ENCODE results near the gene IGSF3. TPM values are rescaled to one million over a fixed set of nuclear protein-coding genes. Genes with fewer than 3 reads are reported as not detected.
A peak's percentile ranks its signal among the peaks of the same experiment; 100 is the strongest.
"Not testable (repeated sequence)": the region's sequence is repeated elsewhere in the genome, so short reads cannot be mapped to it uniquely, and the experiment has no call there.

Gene IGSF3
- total RNA-seq, 2 donors from 2014 or later: 1.5 to 8.0 TPM

DNA sequence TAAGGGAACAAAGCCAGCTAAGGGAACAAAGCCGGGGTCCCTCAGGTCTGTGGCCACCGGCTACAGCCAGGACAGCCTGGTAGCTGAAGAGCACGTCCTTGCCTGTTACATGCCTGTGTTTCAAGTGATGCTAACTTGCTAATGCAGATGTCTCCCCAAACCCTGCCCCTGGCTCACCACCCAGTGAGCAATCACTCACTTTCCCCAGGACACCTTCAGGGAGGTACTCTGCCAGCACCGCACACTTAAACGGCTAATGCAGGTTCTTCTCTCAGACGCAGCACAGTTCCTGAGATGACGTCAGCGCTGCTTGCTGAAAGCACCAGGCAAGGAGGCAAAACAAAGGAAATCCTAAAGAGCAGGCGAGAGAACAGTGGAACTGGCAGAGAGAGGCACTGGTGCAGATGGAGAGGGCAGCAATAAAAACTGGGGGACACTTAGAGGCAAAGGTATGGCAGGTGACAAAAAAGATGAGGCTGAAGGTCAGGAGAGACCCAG lies 20.8 kb downstream of the IGSF3 start:
- H3K27ac ChIP-seq; H3K36me3 ChIP-seq; H3K9me3 ChIP-seq; H3K27me3 ChIP-seq (replicated peaks; ENCODE audit: insufficient read depth); DNase-seq (ENCODE audit: low spot score); ATAC-seq (ENCODE audit: insufficient number of reproducible peaks, low FRiP score, low read depth); H3K4me1 ChIP-seq (ENCODE audit: control insufficient read depth in 1 of 2, low read depth in 2 of 2): not testable (repeated sequence)
- H3K4me3 ChIP-seq: peak overlapping the region; percentile 48

DNA sequence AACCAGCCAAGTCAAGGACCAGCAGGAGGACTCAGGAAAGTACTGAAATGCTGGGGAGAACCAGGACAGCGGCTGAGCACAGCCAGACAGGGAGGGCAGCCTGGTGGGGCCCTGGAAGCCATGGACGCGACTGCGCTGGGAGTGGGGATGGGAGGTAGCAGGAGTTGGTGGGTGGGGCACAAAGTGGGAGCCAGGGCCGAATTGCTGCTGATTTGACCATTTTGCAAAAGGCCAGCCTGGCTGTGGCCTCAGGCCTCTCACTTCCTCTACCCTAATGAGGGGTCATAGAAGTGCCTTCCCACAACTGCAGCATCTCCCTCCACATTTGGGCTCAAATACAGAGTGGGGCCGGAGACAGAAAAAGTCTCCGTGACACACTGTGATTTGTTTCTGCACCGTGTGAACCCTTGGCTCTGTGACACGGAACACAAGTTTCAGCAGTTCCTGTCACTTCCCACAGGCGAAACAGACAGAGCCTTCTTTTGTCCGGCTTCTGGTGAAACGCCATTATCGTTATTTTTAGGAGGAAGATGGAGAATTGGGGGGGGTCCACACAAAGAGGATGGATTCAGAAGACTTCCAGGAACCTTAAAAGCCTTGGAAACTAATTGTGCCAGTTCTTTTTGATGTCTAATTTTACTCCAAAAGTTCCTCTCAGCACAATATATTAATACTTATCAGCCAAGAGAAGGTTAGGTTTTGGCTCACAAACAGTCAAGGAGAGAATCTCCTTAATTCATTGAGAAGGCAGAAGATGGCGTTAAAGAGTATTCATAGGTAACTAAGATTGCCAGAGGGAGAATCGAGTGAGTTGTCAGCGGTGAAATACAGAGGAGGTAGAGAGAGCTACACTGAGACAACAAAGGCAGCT lies 21.5 kb downstream of the IGSF3 start:
- H3K4me3 ChIP-seq: peak overlapping the region; percentile 48
- ATAC-seq (ENCODE audit: insufficient number of reproducible peaks, low FRiP score, low read depth): not testable (repeated sequence)

DNA sequence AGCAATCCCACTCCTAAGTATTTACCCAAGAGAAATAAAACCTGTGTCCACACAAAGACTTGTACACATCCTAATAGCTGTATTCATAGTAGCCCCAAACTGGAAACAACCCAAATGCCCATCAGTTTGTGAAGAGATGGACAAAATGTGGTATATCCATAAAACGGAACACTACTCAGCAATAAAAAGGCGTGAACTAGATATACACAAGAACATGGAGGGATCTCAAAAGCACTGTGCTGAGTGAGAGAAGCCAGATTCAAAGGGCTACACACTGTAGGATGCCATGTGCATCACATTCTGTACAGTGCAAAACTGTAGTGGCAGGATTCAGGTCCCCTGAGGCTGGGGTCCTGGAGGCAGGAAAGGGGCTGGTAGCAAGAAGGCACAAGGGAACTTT lies 22.5 kb downstream of the IGSF3 start:
- not testable (repeated sequence) for H3K27ac ChIP-seq; H3K4me3 ChIP-seq; DNase-seq (ENCODE audit: low spot score); H3K9me3 ChIP-seq; H3K36me3 ChIP-seq; ATAC-seq (ENCODE audit: insufficient number of reproducible peaks, low FRiP score, low read depth); H3K27me3 ChIP-seq (replicated peaks; ENCODE audit: insufficient read depth); H3K4me1 ChIP-seq (ENCODE audit: control insufficient read depth in 1 of 2, low read depth in 2 of 2)

More for the DNA sequence above, 21.5 kb downstream of the IGSF3 start:
- not testable (repeated sequence) for H3K9me3 ChIP-seq; H3K27me3 ChIP-seq (replicated peaks; ENCODE audit: insufficient read depth); H3K4me1 ChIP-seq (ENCODE audit: control insufficient read depth in 1 of 2, low read depth in 2 of 2); DNase-seq (ENCODE audit: low spot score); H3K27ac ChIP-seq; H3K36me3 ChIP-seq

DNA sequence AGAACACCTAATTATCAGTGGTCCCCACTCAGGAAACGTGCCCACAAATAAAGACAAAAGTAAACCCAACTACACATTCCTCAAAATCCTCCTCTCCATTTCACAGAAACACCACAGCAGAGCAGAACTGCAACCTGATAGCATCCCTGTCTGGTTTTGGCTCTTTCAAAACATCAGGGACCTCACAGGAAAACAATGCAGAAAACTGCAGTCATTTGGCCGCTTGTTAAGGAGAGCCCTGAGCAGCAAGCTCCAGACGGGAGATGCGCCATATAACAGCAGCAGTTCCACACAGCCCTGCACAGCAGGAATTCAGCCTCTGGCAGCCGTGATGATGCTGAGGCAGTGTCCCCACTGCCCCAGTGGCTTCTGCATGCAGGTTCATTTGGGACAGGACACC lies 23.4 kb downstream of the IGSF3 start:
- not testable (repeated sequence) for DNase-seq (ENCODE audit: low spot score); ATAC-seq (ENCODE audit: insufficient number of reproducible peaks, low FRiP score, low read depth); H3K27me3 ChIP-seq (replicated peaks; ENCODE audit: insufficient read depth)

DNA sequence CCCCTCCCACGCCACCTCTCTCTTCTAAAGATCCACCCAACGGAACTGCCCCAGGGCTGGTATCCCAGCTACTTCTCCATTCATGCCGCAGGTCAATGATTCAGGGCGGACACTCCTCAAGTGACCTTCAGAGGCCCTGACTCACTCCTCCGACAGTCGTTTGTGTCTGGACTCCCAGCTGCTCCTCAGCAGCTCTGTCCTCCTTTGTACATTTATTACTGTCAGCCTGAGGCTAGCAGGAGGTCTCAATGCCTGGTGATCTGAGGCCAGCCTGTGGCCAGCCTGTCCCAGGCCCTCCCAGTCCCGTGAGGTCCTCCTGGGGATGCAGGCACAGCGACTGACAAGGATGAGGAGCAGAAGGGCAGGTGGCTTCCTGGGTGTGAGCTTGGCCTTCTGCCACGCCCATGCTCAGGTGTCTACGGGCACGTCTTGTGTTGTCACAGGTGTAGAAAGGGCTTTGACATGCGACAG lies 24.2 kb downstream of the IGSF3 start:
- H3K27me3 ChIP-seq (replicated peaks; ENCODE audit: insufficient read depth); H3K4me3 ChIP-seq; H3K9me3 ChIP-seq; ATAC-seq (ENCODE audit: insufficient number of reproducible peaks, low FRiP score, low read depth); H3K4me1 ChIP-seq (ENCODE audit: control insufficient read depth in 1 of 2, low read depth in 2 of 2); H3K27ac ChIP-seq; DNase-seq (ENCODE audit: low spot score); H3K36me3 ChIP-seq: not testable (repeated sequence)

More for the DNA sequence above, 23.4 kb downstream of the IGSF3 start:
- not testable (repeated sequence) for H3K27ac ChIP-seq; H3K36me3 ChIP-seq; H3K4me1 ChIP-seq (ENCODE audit: control insufficient read depth in 1 of 2, low read depth in 2 of 2); H3K4me3 ChIP-seq; H3K9me3 ChIP-seq

DNA sequence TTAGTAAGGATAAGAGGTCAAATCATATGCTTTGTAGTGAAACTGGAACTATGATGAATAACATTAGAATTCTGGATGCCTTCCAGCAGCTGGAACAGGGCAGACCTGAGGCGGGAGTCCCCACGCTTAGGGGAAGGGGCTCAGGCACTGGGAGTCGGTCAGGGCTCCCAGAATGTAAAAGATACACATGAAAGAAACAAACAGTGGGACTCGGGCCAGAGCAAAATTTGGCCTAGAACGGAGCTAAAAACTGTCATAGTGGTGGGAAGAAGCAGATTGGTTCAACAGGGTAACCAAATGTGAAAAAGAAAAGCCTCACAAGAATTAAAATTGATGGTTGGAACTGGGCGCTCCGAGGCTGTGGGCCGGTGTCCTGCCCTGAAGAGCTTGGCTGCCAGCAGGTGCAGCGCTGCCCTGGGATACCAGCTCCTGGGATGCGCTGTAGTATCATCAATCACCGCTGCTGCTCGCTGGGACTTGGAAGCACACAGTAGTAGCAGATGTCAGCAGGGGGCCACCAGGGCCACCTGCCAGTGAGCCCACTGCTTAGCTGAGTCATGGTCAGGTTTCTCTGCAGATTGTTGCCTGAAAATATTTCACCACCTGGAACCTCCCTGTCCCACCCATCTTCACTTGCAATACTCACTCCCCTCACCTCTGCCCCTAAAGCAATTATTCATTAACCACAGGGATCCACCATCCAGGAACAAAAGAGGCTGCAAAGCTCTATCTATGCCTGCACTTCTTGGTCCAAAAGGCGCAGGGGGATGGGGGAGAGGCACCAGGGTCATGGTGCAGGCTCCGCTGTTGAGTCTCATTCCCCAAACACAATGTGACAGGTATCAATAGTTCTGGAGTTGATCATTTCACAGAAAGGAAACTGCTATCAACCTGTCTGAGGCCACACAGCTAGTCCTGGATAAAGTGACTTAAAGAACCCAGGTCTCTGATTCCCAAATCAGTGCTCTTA lies 24.9 kb downstream of the IGSF3 start:
- H3K27ac ChIP-seq; H3K27me3 ChIP-seq (replicated peaks; ENCODE audit: insufficient read depth); DNase-seq (ENCODE audit: low spot score); H3K4me3 ChIP-seq; H3K9me3 ChIP-seq; ATAC-seq (ENCODE audit: insufficient number of reproducible peaks, low FRiP score, low read depth); H3K4me1 ChIP-seq (ENCODE audit: control insufficient read depth in 1 of 2, low read depth in 2 of 2); H3K36me3 ChIP-seq: not testable (repeated sequence)

DNA sequence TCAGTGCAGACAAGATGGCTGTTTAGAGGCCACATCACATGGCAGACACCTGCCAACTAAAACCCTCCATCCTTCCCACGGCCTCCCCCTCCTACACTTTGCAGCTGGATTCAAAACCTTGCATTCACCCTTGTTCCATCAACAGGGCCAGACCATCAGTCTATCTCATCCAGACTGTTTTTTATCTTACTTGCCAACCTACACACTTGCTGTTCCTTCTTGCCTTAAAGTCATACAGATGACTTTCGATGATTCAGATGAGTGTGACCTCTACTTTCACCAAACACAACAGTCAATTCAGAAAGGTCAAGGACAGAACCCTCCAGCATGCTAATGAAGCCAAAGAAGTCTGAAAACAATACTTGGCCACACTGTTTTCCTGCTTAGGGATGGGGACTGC lies 29.9 kb downstream of the IGSF3 start:
- ATAC-seq (ENCODE audit: insufficient number of reproducible peaks, low FRiP score, low read depth); DNase-seq (ENCODE audit: low spot score); H3K27ac ChIP-seq; H3K9me3 ChIP-seq; H3K36me3 ChIP-seq; H3K4me1 ChIP-seq (ENCODE audit: control insufficient read depth in 1 of 2, low read depth in 2 of 2); H3K27me3 ChIP-seq (replicated peaks; ENCODE audit: insufficient read depth); H3K4me3 ChIP-seq: not testable (repeated sequence)

DNA sequence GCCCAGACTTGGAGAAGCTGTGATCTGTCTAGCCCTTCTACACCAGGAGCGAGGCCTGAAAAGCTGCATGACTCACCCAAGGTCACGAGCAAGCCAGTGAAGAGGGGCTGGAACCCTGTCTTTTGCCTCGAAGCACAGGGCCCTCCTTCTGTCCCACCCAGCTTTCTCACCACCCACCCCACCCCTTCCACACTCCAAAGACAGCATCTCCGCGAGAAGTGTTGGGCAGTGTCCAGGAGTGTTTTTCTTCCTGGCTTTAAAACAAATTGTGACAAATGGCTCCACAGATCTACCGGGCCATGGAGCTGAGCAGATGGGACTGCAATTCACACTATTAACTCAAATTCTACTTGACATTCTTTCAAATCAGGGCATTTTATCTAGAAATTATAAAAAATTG lies 30.9 kb downstream of the IGSF3 start:
- not testable (repeated sequence) for ATAC-seq (ENCODE audit: insufficient number of reproducible peaks, low FRiP score, low read depth); H3K27me3 ChIP-seq (replicated peaks; ENCODE audit: insufficient read depth); H3K27ac ChIP-seq; H3K9me3 ChIP-seq; H3K4me1 ChIP-seq (ENCODE audit: control insufficient read depth in 1 of 2, low read depth in 2 of 2); H3K4me3 ChIP-seq; DNase-seq (ENCODE audit: low spot score); H3K36me3 ChIP-seq

DNA sequence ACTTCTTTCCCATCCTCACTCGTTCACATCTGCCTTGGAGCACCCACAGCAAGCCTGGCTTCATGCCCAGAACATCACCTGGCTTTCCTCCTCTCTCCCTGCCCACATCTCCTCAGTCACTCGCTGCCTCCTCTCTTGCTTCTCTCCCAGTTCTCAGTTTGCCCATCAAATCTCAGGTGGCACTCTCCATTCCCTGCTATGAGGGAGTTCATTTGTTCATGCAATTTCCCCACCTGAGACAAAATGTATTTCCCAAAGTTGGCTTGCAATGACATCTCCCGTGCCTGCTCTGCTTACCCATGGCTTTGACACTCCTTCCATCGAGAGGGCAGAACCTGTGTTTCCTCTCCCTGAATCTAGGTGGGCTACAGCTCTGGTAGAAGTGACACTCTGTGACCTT lies 33.1 kb downstream of the IGSF3 start:
- H3K27ac ChIP-seq; H3K4me1 ChIP-seq (ENCODE audit: control insufficient read depth in 1 of 2, low read depth in 2 of 2); H3K36me3 ChIP-seq; DNase-seq (ENCODE audit: low spot score); ATAC-seq (ENCODE audit: insufficient number of reproducible peaks, low FRiP score, low read depth); H3K27me3 ChIP-seq (replicated peaks; ENCODE audit: insufficient read depth); H3K9me3 ChIP-seq; H3K4me3 ChIP-seq: not testable (repeated sequence)

DNA sequence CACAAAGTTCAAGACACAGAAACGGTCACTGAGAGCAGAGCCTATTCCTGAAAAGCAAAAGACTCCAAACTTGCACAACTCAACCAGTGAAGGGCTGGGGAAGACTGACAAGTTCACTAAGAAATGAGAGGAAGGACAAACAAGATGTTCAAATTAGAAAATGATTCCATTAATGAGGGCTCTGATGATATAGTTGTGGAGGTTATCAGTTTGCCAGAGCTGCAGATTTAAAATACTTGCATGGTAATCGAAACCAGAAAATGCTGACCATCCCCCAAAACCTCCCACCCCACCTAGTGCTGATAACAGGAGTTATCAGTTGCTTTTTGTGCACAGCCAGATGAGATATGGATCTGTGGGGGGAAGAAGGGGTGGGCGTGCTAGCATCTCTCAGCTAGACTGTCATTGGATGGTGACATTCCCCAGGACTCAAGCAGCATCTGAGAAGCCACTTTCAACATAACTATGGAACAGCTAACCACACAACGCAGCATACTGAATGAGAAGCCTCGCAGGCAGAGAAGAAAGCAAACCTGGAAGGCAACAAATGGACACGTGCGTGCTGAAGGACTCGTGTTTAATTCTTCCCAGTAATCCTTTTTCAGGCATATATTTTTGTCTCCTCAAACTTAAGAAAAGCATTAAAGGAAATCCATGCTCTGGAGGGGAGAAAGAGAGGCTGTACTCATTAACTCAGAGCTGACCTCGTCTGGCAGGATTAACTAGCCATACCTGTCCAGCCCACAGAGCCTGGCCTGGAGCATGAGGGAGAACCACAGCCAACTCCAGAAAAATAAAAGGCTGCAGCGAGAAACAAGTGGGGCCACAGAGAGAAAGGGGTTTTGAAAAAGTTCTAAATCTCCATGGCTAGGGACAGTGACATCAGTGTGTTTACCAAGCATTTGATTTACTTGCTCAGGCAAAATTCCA lies 35.3 kb downstream of the IGSF3 start:
- H3K27me3 ChIP-seq (replicated peaks; ENCODE audit: insufficient read depth); ATAC-seq (ENCODE audit: insufficient number of reproducible peaks, low FRiP score, low read depth); H3K36me3 ChIP-seq; H3K9me3 ChIP-seq; DNase-seq (ENCODE audit: low spot score); H3K4me1 ChIP-seq (ENCODE audit: control insufficient read depth in 1 of 2, low read depth in 2 of 2); H3K4me3 ChIP-seq; H3K27ac ChIP-seq: not testable (repeated sequence)

DNA sequence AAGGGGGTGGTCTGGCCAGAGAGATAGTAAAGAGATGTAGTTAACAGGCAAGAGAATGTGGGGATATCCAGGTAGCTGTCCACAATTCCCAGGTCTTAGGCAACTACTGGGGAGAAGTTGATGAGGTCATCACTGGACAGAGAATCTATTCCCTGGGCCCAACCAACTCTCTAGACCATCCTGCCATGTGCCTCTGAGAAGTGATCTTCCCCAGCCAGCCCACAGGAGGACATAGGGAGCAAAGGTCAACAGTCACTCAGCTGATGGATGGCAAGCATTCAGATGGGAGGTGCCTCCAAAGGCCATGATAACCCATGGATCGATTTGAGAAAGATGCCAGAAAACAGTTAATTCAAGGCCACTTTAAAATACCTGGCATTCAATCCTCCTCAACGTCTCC lies 36.0 kb downstream of the IGSF3 start:
- not testable (repeated sequence) for H3K4me3 ChIP-seq; ATAC-seq (ENCODE audit: insufficient number of reproducible peaks, low FRiP score, low read depth); DNase-seq (ENCODE audit: low spot score)

More for the DNA sequence above, 36.0 kb downstream of the IGSF3 start:
- not testable (repeated sequence) for H3K27me3 ChIP-seq (replicated peaks; ENCODE audit: insufficient read depth); H3K9me3 ChIP-seq; H3K4me1 ChIP-seq (ENCODE audit: control insufficient read depth in 1 of 2, low read depth in 2 of 2); H3K27ac ChIP-seq; H3K36me3 ChIP-seq
